Measurements from ENCODE around the gene MICU2.

The MICU2 gene

DNA sequence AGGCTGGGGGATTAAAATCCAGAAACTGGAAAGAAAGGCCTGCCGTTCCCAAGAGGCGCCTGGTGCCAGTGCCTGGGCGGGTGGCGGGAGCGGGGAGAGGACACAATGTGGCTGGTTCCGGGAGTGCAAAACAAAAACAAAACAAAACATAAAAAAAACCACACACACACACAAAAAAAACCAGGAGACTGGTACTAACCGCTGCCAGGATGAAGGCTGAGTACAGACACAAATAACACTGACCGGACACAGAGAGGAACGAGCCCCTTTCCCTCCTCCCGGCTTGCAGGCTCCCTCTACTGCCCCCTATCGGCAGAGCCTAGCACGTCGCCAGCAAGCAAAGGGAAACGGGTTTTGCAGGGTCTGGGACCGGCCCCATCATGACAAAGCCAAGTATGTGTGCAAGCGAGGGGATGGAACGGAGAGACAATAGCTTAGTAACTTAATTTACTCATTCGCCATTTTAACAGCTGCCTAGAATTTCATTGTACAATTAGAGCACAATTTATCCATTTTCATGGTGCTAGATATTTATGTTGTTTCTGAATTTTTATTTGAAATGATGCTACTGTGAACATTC lies 127.0 kb downstream of the MICU2 start:
- peak; percentile 82 for DNase-seq

DNA sequence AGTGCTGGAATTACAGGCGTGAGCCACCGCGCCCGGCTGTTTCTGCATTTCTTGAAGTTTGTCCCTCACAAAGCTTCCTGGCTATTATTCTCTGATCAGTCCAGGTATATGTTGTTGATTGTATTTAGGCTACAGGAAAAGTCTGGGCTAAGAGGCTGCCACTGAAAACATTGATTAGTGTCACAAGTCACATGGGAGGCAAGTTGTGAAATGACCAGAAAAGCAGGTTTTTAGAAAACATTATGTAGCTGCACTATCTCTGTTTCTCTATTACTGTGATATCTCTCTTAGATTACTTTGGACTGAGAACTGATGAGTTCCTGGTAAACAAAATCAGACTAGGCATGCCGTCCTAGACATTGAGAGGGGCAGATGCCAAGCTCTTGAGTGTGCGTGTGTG lies 128.9 kb downstream of the MICU2 start:
- no peak for DNase-seq

DNA sequence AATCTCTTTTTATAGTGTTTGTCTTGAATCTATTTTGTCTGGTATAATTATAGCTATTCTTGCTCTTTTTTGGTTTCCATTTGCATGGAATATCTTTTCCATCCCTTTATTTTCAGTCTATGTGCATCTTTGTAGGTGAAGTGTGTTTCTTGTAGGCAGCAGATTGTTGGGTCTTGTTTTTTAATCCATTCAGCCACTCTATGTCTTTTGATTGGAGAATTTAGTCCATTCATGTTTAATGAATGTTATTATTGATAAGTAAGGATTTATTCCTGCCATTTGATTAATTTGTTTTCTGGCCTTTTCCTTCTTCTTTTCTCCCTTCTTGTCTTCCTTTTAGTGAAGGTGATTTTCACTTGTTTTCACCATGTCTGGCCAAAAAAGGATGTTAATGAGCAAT lies 133.2 kb downstream of the MICU2 start:
- no peak for DNase-seq

DNA sequence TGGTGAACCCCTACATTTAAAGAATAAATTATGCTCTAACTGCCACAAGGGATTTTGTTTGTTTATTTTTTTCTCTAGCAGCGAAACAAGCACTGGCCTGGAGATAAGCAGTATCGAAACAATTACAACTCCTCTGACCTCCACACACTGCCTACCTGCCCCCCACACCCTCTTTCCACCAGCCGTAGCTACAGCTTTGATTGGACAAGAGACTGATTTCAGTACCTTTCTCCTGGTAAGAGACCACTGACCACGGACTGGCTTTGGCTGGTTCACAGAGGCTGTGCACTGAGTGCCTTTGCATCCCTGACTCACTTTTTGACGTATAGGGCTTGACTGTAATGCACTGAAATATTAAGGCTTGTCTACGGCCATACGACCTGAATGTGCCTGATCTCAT lies 137.4 kb downstream of the MICU2 start:
- DNase-seq: no peak

DNA sequence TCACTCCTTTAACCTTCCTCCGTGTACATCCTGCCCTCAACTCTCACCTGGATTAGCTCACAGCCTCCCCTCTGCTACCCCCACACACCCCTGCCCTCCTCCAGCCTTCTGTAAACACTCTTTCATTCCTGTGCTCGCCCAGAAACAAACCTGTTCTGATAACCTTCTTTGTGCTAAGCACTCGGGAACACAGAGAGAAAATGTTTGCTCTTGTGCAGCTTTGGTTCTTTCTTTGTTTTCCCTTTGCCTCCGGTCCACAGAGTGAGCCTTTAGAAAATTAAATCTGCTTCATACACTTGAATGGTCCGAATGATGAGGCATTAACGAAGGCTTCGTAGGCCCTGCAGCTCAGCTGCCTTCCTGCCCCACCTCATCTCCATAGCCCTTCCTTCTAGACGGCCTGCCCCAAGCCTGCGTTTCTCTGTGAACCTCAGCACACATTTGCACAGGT lies 138.2 kb downstream of the MICU2 start:
- no peak for DNase-seq

DNA sequence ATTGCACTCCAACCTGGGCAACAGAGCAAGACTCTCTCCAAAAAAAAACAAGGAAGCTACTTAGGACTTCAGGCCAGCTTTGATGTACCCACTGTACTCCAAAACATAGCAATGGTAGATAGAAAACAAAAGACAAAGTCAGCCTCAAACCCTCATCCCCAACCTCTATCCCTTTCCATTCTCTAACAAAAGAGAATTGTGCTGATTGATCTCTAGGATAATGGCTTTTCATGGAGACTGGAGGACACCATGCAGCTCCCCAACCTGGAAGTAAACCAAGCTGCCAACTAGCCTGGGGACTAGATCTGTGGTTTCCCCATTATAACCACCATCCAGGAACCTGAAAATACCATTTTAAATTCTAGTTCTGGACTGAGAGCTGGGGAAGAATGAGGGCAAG lies 140.5 kb downstream of the MICU2 start:
- DNase-seq: no peak

DNA sequence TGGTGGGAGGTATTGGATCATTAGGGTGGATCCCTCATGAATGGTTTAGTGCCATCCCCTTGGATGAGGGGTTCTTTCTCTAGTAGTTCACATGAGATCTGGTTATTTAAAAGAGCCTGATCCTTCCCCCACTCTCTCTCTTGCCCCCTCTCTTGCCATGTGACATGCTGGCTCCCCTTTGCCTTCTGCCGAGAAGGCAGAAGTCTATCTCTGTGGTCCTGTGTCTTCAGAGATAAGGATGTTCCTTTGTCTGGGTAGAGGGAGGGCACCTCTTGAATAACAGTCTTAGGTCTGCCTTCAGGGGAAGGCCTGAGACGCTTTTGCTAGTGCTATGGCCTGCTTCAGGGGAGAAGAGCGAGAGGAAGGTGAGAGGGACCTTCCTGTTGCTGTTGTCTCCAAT lies 142.8 kb downstream of the MICU2 start:
- DNase-seq: no peak

DNA sequence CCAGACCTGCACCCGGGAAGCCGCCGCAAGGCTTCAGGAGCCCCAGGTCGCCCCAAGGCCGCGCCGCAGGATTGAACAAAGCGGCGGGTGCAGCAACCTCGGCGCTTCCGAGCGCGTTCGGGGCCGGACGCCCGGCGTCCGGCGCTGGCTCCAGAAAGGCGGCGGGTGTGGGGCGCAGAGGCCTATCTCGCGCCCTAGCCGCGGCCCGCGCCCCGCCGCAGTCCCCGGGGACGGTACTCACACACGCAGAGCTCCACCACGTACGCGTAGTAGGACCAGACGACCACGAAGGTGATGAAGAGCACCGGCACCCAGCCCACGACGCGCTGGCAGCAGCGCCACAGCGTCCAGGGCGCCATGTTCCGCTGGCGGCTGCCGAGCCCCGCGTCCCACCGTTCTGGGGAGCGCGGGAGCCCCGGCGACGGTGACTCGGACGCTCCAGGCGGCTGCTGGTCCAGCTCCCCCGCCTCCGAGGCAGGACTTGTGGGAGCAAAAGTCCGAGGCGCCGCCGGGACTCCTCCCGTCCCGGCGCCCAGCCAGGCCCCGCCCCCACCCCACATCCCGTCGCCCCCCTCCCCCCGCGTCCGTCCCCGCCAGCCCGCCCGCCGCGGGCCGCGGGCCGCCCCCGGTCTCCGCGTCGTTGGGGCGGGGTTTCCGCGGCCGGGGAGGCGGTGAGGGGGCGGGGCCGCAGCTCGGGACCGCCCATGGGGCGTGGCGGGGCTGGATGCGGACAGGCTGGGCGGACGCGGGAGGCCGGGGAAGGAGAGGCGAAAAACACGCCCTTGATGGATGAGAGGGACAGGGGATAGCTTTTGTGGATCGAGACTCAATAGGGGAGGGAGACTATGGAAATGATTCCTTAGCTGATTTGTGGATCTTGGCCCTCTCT lies 144.9 kb downstream of the MICU2 start, which contains the start of gene ZDHHC20:
Gene ZDHHC20 (minus strand): TSS at position 491 of the 889 bp plus-strand sequence. CDS start 132 bp downstream, at position 359.
- DNase-seq: peak; percentile 92

DNA sequence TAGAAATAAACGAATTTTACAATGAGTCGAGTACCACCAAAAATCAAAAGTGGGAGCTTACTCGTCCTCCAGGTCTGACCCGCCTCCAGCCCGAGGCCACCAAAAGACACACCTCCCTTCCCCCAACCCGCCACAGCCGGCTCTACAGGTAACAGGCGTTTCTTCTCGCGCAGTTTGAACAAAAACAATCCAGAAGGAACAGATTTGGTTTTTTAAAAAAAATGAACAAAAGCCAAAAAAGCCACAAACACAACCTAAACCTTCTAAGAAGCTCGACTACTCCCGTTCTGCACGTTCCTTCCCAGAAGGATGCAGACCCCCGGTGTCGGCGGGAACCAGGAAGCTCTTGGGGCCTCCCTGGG lies 145.5 kb downstream of the MICU2 start:
- DNase-seq: peak; percentile 57

DNA sequence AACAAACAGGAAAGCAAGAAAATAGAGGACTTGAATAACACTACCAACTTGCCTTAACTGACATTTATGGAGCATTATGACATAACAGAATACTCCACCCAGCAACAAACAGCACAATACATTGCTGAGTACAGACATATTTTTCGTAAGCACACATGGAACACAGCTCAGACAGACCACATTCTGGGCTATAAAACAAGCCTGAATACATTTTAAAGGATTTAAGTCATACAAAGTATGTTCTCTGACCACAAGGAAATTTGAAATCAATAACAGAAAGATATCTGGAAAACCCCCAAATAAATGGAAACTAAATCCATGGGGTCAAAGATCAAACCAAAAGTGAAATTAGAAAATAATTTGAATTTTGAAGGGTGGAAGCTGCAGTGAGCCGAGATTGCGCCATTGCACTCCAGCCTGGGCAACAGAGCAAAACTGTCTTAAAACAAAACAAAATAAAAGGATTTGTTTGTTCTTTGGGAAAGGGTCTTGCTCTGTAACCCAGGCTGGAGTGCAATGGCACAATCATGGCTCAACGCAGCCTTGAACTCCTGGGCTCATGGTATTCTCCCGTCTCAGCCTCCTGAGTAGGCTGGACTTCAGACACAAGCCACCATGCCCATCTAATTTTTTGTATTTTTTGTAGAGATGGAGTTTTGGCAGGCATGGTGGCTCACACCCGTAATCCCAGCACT lies 150.4 kb downstream of the MICU2 start:
- no peak for DNase-seq

DNA sequence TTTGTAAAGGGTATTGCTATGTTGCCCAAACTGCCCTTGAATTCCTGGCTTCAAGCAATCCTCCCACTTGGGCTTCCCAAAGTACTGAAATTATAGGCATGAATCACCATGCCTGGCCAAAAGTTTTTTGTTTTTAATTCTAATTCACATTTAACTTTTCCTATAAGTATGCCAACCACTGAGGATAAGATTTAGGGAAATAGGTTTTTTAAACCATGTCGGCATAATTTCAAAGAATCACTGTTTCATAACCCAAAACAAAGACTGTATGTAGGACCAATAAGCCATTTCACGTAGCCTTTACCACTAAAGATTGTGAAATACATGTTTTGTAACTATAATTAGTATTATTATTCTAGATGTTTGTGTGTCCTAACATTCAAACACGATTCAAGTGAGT lies 153.0 kb downstream of the MICU2 start:
- DNase-seq: no peak

DNA sequence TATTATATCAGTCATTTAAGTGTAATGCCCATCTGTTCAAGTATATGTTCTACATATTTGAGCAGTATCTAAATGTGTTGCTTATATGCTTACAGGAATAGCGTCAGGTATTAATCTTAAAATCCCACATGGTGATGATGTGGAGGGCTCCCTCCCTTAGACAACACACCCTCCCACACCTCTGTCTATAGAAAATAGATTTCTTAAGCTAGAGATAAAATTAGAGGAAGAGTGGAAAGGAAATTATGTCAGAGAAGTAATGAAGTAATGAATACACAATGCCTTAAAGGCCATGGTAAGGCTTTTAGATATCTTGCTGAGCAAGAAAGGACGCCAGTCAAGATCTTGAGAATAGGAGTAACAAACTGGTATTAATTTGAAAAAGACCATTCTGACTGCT lies 157.3 kb downstream of the MICU2 start:
- no peak for DNase-seq

DNA sequence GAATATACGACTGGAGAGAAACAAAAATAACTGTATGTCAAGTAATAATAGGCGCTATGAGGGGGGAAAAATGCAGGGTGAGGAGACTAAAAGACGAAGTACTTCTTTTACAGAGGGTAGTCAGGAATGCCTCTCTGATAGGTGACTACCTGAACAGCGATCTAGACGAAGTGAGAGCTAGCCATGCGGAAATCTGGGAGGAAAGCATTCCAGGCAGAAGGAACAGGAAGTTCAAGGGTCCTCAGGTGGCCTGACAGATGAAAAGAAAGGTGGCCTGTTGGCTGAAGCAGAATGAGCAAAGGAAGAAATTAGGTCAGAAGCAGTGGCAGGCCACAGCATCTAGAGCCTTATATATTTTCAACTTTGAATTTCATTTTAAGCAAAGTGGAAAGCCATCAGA lies 158.2 kb downstream of the MICU2 start:
- DNase-seq: no peak

DNA sequence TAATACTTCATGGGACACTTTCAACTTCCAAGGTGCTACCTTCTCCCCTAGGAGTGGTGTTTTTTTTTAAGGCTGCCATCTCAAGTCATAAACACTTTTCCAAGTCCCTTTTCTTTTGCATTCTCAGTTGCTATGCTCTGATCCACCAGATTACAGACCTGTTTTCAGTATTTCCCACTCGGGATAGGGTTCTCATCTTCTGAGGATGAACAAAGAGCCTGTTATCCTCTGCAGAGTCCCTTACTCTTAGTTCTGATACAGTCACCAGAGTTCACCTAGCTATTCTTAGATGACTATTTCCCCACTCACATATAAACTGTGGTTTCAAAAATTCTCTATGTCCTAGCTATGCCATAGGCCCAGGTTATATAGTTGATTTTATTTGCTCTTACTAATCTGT lies 160.8 kb downstream of the MICU2 start:
- DNase-seq: no peak
